ENCODE data around the gene PTPN6. TPM values are rescaled to one million over a fixed set of nuclear protein-coding genes. Genes with fewer than 3 reads are reported as not detected.

The PTPN6 gene
- total RNA-seq, 1 experiment from 2014 or later = 13.7 TPM

GRCh38 chr12:6925239-6925539, 26.0 kb upstream of the PTPN6 start:
- Histone ChIP-seq H3K36me3 (ENCODE audit: control insufficient read depth, insufficient read depth, low read length) (no peaks in the 10 kb centered on the region; the same call in 1 of the 2 replicates), H3K27me3 (ENCODE audit: control insufficient read depth, insufficient read depth, low read length) (no peaks in the 10 kb centered on the region), H3K4me3 (ENCODE audit: low read depth in 2 of 2, low read length in 2 of 2) (peak overlapping the region in 1 of 2 experiments; percentile 57; a peak in 2 of 4 replicates), H3K4me1 (ENCODE audit: control insufficient read depth, insufficient read depth, low read length) (peaks cover 30% of the 10 kb centered on the region), H3K27ac (ENCODE audit: low read length) (peak overlapping the region; percentile 96), H3K9me3 (ENCODE audit: control insufficient read depth, insufficient read depth, low read depth, low read length) (no peaks in the 10 kb centered on the region)
- CTCF ChIA-PET = interaction anchor here (0.8 to 1.1 kb wide), 2 partner anchors 12 to 13 kb away, joined by 3 read pairs; no protein-coding TSS in a partner anchor
- TF ChIP-seq CTCF (IDR thresholded peaks at IDR 0.05) (no peak), SIN3A (IDR thresholded peaks at IDR 0.05; ENCODE audit: borderline replicate concordance, insufficient read depth, low read depth, low read length) (no peak), REST (IDR thresholded peaks at IDR 0.05; ENCODE audit: insufficient read depth in 1 of 2, low read depth in 2 of 2, low read length in 1 of 2) (no peak), POLR2AphosphoS5 (IDR thresholded peaks at IDR 0.05; ENCODE audit: low read depth, low read length) (no peak), TCF7L2 (IDR thresholded peaks at IDR 0.05; ENCODE audit: low read depth, low read length) (no peak)
- in situ Hi-C loops (cut with HindIII; ENCODE audit: low pct_unique_long_range_greater_than_20kb, low sequenced_read_pairs) = no loop called here
- BruUV-seq (replicated peaks) = no TSS peak
- DNase-seq (ENCODE audit: low read depth, low spot score) (no peak), ATAC-seq (peak; percentile 2; the same call in 1 of the 2 replicates)
- intact Hi-C loops (cut with micrococcal nuclease; ENCODE audit: unreplicated experiment) = no loop called here
- POLR2A ChIA-PET = interaction anchor here (0.6 to 1.3 kb wide), 4 partner anchors 13 to 236 kb away, joined by 3 to 9 read pairs (median 4); partner anchors contain the start of genes C12orf57 and RNU7-1

GRCh38 chr12:6925540-6926279, 25.4 kb upstream of the PTPN6 start:
- intact Hi-C loops (cut with micrococcal nuclease; ENCODE audit: unreplicated experiment) (no loop called here), in situ Hi-C loops (cut with HindIII; ENCODE audit: low pct_unique_long_range_greater_than_20kb, low sequenced_read_pairs) (no loop called here)
- no TSS peak for BruUV-seq (replicated peaks)
- ATAC-seq (peak; percentile 67), DNase-seq (ENCODE audit: low read depth, low spot score) (peak; percentile 46)
- H3K27me3 ChIP-seq (ENCODE audit: control insufficient read depth, insufficient read depth, low read length) = no peaks in the 10 kb centered on the region
- peak overlapping the region; percentile 56 to 57 for H3K4me3 ChIP-seq (ENCODE audit: low read depth in 2 of 2, low read length in 2 of 2)
- H3K9me3 ChIP-seq (ENCODE audit: control insufficient read depth, insufficient read depth, low read depth, low read length) = no peaks in the 10 kb centered on the region
- ChIA-PET CTCF (interaction anchor here (0.6 to 1.1 kb wide), 4 partner anchors 11 to 19 kb away, joined by 3 to 4 read pairs (median 3); no protein-coding TSS in a partner anchor), POLR2A (interaction anchor here (0.6 to 1.3 kb wide), 3 partner anchors 12 to 236 kb away, joined by 3 to 9 read pairs (median 4); partner anchors contain the start of genes C12orf57 and RNU7-1)
- peak overlapping the region; percentile 96 for H3K27ac ChIP-seq (ENCODE audit: low read length)
- peaks cover 30% of the 10 kb centered on the region for H3K4me1 ChIP-seq (ENCODE audit: control insufficient read depth, insufficient read depth, low read length)
- no peaks in the 10 kb centered on the region; the same call in 1 of the 2 replicates for H3K36me3 ChIP-seq (ENCODE audit: control insufficient read depth, insufficient read depth, low read length)
- TF ChIP-seq POLR2AphosphoS5 (IDR thresholded peaks at IDR 0.05; ENCODE audit: low read depth, low read length) = no peak; the same call in none of the 2 replicates
- TF ChIP-seq CTCF (IDR thresholded peaks at IDR 0.05) = no peak
- TF ChIP-seq SIN3A (IDR thresholded peaks at IDR 0.05; ENCODE audit: borderline replicate concordance, insufficient read depth, low read depth, low read length) = no peak
- no peak for TF ChIP-seq TCF7L2 (IDR thresholded peaks at IDR 0.05; ENCODE audit: low read depth, low read length)
- TF ChIP-seq REST (IDR thresholded peaks at IDR 0.05; ENCODE audit: insufficient read depth in 1 of 2, low read depth in 2 of 2, low read length in 1 of 2) = no peak

Data from Panc1 (cell line).